Stimulated activated CD4-positive, alpha-beta T cell treated with anti-CD3 and anti-CD28 coated beads, TNF-alpha, amount 100 ng/mL, for 48 hours (primary cell): Measurements from ENCODE around the gene PRR20C.
"Not testable (repeated sequence)": the region's sequence is repeated elsewhere in the genome, so short reads cannot be mapped to it uniquely, and the experiment has no call there.

Source experiments
- DNase-seq, 3 donors: peaks; one replicate each; pipeline ENCODE4 v3.0.0-alpha.2; 2020; ENCODE audit warnings: low read depth in 3 of 3

Gene PRR20C

DNA sequence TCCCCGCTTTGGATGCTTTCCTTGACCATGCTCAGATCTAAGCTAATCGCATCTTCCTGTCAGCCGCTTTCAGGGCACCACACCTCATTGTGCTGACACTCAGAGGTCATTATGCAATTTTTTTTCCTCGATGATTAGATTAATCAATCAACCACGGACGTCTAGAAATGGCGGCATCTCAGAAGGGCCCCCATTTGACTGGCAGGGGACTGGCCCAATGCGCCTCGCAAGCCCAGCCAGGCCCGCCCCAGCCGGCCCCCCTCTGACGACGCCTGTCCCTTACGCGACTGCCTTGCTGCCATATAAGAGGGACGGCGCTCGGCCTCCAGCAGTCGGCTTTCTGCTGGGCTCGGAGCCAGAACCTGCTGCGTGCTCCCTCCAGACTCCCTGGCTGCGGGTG lies at the start of gene PRR20C:
TSS of gene PRR20C (plus strand) at position 301 of the 400 bp plus-strand sequence. CDS start 387 bp downstream, outside the sequence.
- not testable (repeated sequence) for DNase-seq

DNA sequence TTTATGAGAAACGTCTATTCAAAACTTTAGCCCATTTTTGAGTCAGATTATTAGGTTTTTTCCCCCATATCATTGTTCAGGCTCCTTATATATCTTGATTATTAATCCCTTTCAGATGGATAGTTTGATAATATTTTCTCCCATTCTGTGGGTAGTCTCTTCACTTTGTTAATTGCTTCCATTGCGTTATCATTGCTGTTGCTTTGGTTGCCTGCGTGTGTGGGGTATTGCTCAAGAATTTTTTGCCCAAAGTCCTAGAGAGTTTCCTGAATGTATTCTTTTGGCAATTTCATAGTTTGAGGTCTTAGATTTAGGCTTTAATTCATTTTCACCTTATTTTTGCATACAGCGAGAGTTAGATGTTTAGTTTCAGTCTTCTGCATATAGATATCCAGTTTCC lies 38.9 kb upstream of the PRR20C start:
- DNase-seq, result no peak

DNA sequence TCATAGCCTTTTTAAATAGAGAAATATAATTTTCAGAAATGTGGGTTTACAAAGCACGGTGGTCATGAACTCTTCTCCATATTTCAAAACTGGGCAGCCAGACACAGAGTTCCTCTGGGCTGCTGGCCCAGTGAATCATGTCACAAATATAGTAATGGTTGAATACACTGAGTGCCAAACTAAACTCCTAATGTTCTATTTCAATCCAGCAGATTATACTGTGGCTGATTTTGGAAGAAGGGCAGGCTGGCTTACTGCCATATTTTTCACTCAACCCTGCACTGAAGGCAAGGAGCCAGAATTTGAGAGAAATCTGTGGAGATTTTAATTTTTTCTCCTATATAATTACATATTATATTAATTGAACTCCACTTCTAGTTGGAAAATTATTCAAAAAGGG lies 30.2 kb upstream of the PRR20C start:
- no peak for DNase-seq

DNA sequence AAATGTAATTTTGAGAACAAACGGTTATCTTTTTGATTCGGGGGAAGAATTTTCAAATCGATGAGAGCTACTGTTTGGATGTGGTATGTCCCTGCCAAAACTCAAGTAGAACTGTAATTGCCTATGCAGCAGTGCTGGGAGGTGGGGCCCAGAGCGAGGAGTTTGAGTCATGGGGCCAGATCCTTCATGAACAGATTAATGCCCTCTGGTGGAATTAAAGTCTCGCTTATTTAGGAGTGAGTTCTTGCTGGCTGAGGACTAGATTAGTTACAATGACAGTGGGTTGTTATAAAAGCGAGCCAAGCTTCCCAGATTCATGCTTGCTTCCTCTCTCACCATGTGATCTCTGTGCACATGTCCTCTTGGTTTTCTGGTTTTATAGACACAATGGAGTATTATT lies 25.0 kb upstream of the PRR20C start:
- no peak for DNase-seq

- no peak for DNase-seq
These were observed 17.8 kb upstream of the PRR20C start for GRCh38 chr13:57136093-57136492.

DNA sequence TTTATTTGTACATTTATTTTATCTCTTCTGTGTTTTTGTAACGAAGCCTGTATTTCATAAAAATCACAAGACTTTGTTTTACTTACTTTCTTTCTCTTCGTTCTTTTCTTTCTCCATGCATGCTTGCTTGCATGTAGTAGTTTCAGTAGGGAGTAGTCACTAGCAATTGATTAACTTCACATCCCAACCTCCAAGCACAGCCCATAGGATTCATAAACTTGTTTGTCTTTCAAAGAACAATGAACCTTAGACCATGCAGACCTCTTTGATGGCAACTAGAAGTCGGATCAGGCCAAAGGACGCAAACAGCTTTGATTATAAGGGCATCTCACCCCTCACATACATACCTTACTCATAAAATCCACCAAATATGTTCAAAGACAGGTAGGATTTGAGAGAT lies 16.3 kb upstream of the PRR20C start:
- no peak for DNase-seq

GRCh38 chr13:57138988-57139387 lies 14.9 kb upstream of the PRR20C start:
- no peak for DNase-seq

- DNase-seq, result not testable (repeated sequence)
These were observed 14.1 kb upstream of the PRR20C start for GRCh38 chr13:57139781-57140180.

DNA sequence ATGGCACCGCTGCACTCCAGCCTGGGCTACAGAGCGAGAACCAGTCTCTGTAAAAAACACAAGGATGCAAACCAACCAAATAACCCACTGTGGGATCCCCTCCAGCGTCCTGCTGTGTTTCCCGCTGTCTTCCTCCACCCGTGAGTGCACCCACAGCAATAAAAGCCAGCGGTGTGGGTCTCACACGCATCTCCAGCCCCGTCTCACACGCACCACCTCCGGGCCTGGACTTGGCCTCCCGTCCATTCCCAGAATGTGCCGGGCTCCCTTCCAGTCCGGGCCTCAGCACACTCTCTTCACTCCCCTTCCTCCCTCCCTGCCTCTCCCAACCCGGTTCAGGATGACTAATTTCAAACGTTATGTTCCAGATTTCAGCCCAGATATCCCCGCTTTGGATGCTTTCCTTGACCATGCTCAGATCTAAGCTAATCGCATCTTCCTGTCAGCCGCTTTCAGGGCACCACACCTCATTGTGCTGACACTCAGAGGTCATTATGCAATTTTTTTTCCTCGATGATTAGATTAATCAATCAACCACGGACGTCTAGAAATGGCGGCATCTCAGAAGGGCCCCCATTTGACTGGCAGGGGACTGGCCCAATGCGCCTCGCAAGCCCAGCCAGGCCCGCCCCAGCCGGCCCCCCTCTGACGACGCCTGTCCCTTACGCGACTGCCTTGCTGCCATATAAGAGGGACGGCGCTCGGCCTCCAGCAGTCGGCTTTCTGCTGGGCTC lies 13.5 kb upstream of the PRR20C start, which contains the start of gene PRR20A:
TSS of gene PRR20A (plus strand) at position 684 of the 734 bp plus-strand sequence. CDS start 387 bp downstream, outside the sequence.
- DNase-seq, result not testable (repeated sequence)

GRCh38 chr13:57147188-57147587 lies 6.7 kb upstream of the PRR20C start, which contains the start of gene PRR20B:
Gene PRR20B, plus strand, starts transcription at chr13:57147488. Its CDS starts 387 bp downstream, at chr13:57147875.
- not testable (repeated sequence) for DNase-seq

DNA sequence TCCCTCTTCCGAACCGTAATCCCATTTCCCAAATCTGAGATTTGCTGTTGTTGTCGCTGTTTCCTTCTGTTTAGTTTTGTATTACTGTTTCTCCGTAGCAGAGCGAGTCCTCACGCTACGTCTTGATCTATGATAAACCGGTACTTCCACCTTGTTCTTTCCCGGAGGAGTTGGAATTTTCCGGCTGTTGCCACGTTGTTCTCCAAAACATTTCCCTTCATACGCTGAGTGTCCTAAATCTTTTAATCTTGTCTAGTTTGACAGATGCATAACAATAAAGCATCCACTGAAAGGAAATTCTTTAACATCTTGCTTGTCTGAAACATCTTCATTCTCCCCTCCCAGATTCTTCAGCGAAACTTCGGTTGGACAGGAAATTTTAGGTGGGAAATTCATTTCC lies 5.8 kb upstream of the PRR20C start:
- DNase-seq, result not testable (repeated sequence)

- not testable (repeated sequence) for DNase-seq
These were observed 6.5 kb downstream of the PRR20C start, which contains the start of gene PRR20D for GRCh38 chr13:57160332-57160731. Gene PRR20D, plus strand, starts transcription at chr13:57160632. Its CDS starts 387 bp downstream, at chr13:57161019.

DNA sequence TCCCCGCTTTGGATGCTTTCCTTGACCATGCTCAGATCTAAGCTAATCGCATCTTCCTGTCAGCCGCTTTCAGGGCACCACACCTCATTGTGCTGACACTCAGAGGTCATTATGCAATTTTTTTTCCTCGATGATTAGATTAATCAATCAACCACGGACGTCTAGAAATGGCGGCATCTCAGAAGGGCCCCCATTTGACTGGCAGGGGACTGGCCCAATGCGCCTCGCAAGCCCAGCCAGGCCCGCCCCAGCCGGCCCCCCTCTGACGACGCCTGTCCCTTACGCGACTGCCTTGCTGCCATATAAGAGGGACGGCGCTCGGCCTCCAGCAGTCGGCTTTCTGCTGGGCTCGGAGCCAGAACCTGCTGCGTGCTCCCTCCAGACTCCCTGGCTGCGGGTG lies 13.0 kb downstream of the PRR20C start, which contains the start of gene PRR20E:
TSS of gene PRR20E (plus strand) at position 301 of the 400 bp plus-strand sequence. CDS start 387 bp downstream, outside the sequence.
- not testable (repeated sequence) for DNase-seq

- DNase-seq, result no peak
These were observed 37.8 kb downstream of the PRR20C start for GRCh38 chr13:57191667-57192066.
